ENCODE data around the gene PRPF6. TPM values are rescaled to one million over a fixed set of nuclear protein-coding genes. Genes with fewer than 3 reads are reported as not detected.

PRPF6 gene
- total and polyA plus RNA-seq, 9 donors = 46.5 to 84.9 (median 69.7) TPM

DNA sequence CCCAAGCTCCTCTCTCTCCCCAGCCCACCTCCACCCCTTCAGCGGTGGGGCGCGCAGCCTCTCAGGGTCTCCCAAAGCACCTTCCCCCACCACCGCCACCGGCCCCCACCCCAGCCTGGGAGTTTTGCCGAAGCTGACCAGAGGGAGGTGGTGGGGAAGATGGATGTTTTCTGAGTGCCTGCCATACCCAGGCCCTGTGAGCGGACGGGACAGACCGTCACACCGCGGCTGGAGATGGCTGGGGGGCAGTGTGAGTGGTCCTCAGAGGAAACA, 60.8 kb downstream of the PRPF6 start:
- intact Hi-C loops (cut with DNase I) = no loop called here
- Histone ChIP-seq H3K9me3 (no peaks in the 10 kb centered on the region), H3K27me3 (peaks cover 2% of the 10 kb centered on the region), H3K36me3 (no peaks in the 10 kb centered on the region), H3K4me3 (no peak overlapping the region), H3K4me1 (ENCODE audit: insufficient read depth) (peaks cover 2% of the 10 kb centered on the region), H3K27ac (no peak overlapping the region)
- DNase-seq = no peak
- WGBS, 3 donors = 2 to 10% (median 4%) methylated on average over 6 to 11 of the region's 11 CpGs
- TF ChIP-seq, protein P1, sequence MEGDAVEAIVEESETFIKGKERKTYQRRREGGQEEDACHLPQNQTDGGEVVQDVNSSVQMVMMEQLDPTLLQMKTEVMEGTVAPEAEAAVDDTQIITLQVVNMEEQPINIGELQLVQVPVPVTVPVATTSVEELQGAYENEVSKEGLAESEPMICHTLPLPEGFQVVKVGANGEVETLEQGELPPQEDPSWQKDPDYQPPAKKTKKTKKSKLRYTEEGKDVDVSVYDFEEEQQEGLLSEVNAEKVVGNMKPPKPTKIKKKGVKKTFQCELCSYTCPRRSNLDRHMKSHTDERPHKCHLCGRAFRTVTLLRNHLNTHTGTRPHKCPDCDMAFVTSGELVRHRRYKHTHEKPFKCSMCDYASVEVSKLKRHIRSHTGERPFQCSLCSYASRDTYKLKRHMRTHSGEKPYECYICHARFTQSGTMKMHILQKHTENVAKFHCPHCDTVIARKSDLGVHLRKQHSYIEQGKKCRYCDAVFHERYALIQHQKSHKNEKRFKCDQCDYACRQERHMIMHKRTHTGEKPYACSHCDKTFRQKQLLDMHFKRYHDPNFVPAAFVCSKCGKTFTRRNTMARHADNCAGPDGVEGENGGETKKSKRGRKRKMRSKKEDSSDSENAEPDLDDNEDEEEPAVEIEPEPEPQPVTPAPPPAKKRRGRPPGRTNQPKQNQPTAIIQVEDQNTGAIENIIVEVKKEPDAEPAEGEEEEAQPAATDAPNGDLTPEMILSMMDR (IDR thresholded peaks at IDR 0.05) = no peak
- TF ChIP-seq POLR2A (IDR thresholded peaks at IDR 0.05) (no peak), EP300 (IDR thresholded peaks at IDR 0.05) (no peak)

DNA sequence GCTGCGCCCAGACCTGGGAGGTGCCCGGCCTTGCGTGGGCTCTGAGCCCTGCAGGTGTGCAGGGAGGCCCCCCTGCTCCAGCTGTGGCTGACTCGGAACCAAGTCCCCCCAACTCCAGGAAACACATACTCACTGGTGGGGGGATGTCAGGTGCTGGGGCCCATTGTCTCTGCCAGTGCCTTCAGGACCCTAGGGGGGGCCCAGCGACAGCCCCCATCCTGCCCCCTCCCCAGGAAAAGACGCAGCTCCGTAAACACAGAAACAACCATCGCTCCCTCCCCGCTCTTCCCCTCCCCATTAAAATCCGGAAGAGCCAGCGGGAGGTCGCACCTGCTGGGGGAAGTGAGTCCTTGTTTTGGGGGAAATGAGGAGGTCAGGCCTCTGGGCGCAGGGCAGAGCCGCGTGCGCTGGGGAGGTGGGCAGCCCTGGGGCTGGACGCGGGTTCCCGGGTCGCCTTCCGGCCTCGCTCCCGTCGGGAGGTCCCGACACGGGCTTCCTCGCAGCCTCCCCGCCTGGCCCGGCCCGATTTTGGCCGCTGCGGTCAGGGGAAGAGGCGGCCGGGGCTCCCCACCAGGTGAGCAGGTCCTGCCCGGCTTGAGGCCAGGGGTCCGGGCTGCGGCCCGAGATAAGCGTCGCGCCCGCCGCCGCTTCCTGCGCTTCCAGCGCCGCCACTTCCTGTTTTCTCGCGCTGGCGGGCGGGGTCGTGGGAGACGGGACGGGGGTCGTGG, 61.3 kb downstream of the PRPF6 start:
- TF ChIP-seq EP300 (IDR thresholded peaks at IDR 0.05) = no peak
- TF ChIP-seq, protein P1 (IDR thresholded peaks at IDR 0.05) = no peak
- no peak for TF ChIP-seq POLR2A (IDR thresholded peaks at IDR 0.05)
- H3K27ac ChIP-seq = no peak overlapping the region
- no peaks in the 10 kb centered on the region for H3K36me3 ChIP-seq
- intact Hi-C loops (cut with DNase I) = no loop called here
- H3K4me3 ChIP-seq = no peak overlapping the region
- H3K9me3 ChIP-seq = no peaks in the 10 kb centered on the region
- no peak for DNase-seq
- H3K27me3 ChIP-seq = peaks cover 2% of the 10 kb centered on the region
- H3K4me1 ChIP-seq (ENCODE audit: insufficient read depth) = peaks cover 2% of the 10 kb centered on the region
- WGBS, 3 donors = 1 to 4% (median 1%) methylated on average over 26 to 55 of the region's 55 CpGs

DNA sequence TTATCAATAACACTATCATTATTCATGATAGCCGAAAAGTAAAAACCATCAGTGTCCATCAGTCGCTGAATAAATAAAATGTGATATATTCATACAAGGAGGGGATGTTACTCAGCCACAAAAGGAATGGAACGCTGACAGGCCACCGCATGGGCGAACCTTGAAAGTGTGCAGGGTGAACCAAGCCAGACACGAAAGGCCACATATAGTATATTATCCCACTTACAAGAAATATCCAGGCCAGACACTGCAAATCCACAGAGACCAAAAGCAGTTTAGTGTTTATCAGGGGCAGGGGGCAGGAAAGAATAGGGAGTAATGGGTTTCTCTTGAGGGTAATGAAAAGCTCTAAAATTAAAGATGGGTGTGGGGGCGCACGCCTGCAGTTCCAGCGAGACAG, 62.8 kb downstream of the PRPF6 start:
- no peak for DNase-seq
- TF ChIP-seq POLR2A (IDR thresholded peaks at IDR 0.05) = no peak
- TF ChIP-seq, protein P1 (IDR thresholded peaks at IDR 0.05) = no peak
- no peak for TF ChIP-seq EP300 (IDR thresholded peaks at IDR 0.05)
- WGBS, 3 donors = 83 to 84% (median 84%) methylated on average over 9 of the region's 9 CpGs
- no peaks in the 10 kb centered on the region for H3K4me1 ChIP-seq (ENCODE audit: insufficient read depth)
- peaks cover 7% of the 10 kb centered on the region for H3K27me3 ChIP-seq
- intact Hi-C loops (cut with DNase I) = no loop called here
- no peak overlapping the region for H3K4me3 ChIP-seq
- H3K27ac ChIP-seq = no peak overlapping the region
- H3K9me3 ChIP-seq = no peaks in the 10 kb centered on the region
- no peaks in the 10 kb centered on the region for H3K36me3 ChIP-seq

DNA sequence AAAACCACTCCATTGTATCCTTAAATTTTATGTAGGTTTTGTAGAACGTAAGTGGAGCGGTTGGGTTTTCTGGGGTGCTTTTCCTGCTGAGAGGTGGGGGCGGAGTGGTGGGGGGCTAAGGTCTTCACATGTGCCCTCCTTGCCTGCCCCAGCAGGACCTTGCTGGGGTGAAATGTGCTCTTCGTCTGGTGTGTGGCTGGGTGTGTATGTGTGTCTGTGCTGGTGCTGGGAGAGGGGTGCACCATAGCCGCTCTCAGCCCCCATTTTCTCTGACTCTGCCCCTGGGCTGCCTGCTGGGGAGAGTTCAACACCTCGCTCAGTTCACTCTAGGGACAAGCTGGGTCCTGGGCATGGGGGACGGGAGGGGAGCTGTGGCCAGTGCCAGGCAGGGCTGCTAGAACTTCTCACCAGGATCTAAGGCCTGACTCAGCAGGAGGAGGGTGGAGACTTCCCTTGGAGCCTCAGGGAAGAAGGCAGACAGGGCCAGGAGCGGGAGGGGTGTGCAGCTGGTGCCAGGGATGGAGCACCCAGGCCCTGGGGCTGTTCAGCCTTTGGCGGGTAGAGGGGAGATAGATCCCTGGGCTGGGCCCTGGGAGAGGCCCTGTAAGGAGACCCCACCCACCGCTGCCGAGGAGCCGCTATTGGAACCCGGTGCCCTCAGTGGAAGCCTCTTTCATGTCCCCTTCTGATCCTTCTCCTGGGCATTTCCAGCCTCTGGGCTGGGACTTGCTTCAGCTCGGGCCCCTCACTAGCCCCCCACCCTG, 63.7 kb downstream of the PRPF6 start:
- no peak overlapping the region for H3K27ac ChIP-seq

More for the DNA sequence above, 63.7 kb downstream of the PRPF6 start:
- intact Hi-C loops (cut with DNase I) = no loop called here
- Histone ChIP-seq H3K4me3 (no peak overlapping the region), H3K9me3 (no peaks in the 10 kb centered on the region), H3K4me1 (ENCODE audit: insufficient read depth) (peaks cover 2% of the 10 kb centered on the region), H3K36me3 (no peaks in the 10 kb centered on the region), H3K27me3 (peaks cover 7% of the 10 kb centered on the region)
- TF ChIP-seq, protein P1 (IDR thresholded peaks at IDR 0.05) = no peak
- no peak for TF ChIP-seq EP300 (IDR thresholded peaks at IDR 0.05)
- TF ChIP-seq POLR2A (IDR thresholded peaks at IDR 0.05) = no peak
- 60 to 75% (median 61%) methylated on average over 14 of the region's 14 CpGs for WGBS, 3 donors
- DNase-seq = no peak
